HG02938 (cell line): ENCODE measurements around the gene MOV10L1.
"Not testable (repeated sequence)": the region's sequence is repeated elsewhere in the genome, so short reads cannot be mapped to it uniquely, and the experiment has no call there.

Source experiments
- ATAC-seq: cut with Tn5 transposase; IDR thresholded peaks from one replicate; pipeline ENCODE4 v1.9.1; 2021; ENCODE audit warnings: mild to moderate bottlenecking, moderate library complexity; ENCODE audit not compliant: unreplicated experiment

The MOV10L1 gene

DNA sequence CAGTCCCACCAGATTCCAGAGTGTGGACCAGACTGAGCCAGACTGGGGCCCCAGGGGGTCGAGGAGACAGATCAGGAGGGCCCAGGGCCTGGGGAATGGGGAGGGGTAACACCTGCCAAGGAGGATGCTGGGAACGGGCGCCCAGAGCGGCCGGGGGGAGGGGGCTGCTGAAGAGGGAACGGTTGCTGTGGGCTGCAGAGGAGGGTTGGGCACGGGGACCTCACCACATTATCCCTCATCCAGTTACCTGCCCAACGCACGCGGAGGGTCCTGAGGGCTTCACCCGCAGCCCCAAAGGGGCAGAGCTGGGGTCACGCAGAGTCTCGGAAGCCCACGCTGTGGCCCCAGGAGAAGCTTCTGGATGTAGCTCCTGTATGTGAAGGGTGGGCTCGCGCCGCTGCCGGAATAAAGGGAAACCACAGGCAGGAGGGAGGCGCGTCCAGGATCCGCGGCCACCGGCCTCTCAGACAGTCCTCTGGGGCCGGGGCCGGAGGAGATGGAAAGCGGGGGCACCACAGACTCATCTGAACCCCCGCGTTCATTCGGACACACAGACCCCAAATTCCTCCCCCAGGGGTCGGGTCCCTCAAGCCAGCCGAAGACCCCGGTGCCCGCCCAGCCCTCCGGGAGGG, 110.1 kb downstream of the MOV10L1 start:
- ATAC-seq: no peak

DNA sequence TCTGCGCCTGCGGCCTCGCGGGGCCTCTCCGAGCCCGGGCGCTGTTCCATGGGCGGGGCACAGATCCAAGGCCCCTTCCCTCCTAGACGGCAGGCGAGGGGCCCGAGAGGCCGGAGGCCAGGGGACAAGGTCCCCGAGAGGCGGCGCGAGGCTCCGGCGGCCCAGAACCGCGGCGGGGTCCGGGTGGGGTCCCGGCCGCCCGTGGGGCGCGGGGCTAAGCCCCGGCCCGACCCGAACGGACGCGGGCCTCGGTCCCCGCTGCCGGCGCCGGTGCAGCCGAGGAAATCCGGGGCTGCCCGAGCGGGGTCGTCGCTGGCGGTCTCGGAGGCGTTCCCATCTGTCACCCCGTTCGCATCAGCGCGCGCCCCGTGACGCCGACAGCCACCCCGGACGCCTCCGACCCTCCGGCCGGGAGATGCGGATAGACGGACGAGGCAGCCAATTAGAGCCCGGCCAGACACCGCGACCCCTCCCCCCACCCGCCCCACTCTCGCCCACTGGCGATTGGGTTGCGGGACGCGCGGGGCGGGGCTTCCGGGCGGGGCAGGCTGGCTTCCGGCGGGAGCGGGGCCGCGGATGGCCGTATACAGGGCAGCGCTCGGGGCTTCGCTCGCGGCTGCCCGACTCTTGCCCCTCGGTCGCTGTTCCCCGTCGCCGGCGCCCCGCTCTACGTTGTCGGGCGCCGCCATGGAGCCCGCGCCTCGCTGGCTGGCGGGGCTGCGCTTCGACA, 110.8 kb downstream of the MOV10L1 start, which contains the start of gene SELENOO:
TSS of gene SELENOO (plus strand) at position 551 of the 730 bp plus-strand sequence. CDS start at position 577, 26 bp downstream.
- peak; percentile 61 for ATAC-seq

DNA sequence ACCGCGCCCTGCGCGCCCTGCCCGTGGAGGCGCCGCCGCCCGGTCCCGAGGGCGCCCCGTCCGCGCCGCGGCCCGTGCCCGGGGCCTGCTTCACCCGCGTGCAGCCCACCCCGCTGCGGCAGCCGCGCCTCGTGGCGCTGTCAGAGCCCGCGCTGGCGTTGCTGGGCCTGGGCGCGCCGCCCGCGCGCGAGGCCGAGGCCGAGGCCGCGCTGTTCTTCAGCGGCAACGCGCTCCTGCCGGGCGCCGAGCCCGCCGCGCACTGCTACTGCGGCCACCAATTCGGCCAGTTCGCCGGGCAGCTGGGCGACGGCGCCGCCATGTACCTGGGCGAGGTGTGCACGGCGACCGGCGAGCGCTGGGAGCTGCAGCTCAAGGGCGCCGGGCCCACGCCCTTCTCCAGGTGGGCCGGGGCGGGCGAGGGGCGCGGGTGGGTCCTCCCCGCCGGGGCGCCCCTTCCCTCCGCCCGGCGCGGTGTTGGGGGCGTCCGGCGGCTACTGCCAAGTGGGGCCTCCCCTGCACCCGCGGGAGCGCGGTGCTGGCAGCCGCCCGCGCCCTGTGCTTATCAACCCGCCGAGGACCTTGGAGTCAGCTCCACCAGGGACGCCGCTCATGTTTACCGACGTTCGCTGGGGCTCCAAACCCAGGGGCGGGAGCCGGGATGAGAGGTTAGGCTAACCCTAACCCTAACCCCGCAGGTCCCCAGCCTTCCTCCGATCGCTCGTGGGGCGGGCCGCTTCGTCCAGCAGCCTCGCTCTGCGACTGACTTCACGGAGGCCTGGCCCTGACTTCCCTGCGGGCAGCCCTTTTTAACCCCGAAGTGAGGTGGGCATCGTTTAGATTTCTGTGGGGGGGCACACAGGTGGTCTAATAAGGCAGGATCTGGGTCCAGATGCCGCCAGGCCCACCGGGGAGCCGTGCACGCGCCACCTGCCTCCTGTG, 111.7 kb downstream of the MOV10L1 start:
- ATAC-seq: peak; percentile 13

DNA sequence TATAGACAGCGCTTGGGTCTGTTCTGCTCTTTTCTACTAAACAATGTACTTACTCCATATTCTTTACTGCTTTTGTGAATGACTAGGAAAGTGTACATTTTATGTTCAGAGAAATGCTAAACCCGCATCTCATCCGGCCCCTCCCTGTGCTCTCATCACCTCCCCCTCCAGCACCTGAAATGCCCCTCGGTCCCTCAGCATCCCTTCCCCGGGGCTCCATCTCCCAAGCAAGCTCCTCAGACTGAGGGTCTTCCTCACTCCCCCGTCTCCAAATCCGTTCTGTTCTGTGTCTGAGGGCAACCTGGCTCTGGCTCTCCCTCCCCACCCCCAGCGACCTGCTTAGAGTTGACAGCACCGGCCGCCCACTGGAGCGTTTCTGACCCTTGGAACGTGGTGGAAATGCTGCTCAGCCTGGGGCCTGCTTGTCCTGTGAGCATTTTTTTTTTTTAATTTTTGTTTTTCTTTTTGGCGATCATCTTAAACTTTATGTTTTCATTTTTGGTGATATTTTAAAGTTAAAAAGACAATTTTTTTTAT, 112.4 kb downstream of the MOV10L1 start:
- no peak for ATAC-seq

DNA sequence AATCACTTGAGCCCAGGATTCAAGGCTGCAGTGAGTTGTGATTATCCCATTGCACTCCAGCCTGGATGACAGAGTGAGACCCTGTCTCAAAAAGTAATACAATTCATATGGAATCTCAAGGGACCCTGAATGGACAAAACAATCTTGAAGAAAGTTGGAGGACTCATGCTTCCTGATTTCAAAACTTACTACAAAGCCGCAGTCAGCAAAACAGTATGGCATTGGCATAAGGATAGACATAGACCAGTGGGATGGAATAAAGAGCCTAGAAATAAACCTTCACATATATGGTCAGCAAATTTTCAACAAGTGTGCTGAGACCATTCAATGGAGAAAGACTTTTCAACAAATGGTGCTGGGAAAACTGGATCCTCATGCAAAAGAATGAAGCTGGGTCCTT, 113.5 kb downstream of the MOV10L1 start:
- ATAC-seq: no peak

DNA sequence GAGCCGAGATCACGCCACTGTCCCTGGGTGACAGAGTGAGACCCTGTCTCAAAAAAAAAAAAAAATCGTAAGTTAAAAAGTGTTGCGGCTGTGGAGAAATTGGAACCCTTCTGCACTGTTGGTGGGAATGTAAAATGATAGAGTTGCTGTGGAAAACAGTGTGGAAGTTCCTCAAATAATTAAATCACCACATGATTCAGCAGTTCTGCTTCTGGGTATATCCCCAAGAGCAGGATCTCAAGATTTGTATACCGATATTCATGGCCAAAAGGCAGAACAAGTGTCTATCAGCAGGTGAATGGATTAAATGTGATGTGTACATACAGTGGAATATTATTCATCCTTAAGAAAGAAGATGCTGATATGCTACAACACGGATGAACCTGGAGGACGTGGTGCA, 114.8 kb downstream of the MOV10L1 start:
- no peak for ATAC-seq

DNA sequence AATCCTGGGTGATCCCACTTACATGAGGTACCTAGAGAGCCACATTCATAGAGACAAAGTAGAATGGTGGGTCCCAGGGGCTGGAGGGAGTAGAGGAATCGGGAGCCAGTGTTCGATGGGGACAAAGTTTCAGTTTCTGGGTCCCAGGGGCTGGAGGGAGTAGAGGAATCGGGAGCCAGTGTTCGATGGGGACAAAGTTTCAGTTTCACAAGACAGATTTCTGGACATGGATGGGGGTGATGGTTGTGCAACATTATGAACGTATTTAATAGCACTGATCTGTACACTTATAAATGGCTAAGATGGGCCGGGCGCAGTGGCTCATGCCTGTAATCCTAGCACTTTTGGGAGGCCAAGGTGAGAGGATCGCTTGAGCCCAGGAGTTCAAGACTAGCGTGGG, 115.2 kb downstream of the MOV10L1 start:
- not testable (repeated sequence) for ATAC-seq

DNA sequence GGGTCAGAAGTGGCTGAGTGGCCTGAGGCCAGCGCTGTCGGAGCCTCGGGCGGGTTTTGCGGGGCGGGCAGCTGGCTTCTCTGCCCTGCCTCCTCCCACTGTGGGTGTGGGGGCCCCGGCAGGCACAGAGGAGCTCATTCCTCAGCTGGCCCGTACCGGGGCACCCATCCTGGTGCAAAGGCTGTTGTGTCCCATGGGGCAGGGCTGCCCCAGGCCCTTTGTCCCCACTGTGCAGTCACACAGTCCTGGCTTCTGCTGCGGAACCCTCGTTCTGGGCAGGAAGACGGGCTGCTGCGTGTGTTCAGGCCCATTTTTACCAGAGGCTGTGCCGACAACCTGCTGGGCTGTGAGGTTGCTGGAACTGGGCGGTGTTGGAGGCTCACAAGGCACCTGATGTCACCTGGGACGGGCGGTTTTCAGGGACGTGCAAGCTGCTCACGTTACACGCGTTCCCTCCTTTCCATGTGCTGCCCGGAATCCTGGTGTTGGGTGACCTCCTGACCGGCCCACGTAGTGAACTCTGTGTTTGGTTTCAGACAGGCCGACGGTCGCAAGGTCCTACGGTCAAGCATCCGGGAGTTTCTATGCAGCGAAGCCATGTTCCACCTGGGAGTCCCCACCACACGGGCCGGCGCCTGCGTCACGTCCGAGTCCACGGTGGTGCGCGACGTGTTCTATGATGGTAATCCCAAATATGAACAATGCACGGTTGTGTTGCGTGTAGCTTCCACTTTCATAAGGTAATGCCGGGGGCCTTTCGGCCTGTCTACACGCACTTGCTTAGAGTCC, 116.2 kb downstream of the MOV10L1 start:
- no peak for ATAC-seq

DNA sequence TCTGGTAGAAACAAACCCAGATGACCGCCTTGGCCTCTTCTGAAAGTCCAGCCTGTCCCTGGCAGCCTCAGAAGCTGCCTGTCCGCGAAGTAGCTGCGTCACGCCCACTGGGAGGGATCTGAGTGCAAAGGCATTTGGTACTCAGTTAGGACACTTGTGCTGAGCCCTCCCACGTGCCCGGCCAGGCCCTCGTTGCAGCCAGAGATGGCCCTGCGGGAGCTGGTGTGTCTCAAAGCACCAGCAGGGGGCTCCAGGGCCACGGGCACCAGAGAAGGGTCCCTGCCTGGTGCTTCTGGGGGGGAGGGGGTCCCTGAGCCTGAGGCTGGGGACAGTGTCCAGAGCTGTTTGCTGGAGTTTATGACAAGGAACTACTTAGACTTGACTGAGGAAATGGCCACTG, 116.8 kb downstream of the MOV10L1 start:
- no peak for ATAC-seq

DNA sequence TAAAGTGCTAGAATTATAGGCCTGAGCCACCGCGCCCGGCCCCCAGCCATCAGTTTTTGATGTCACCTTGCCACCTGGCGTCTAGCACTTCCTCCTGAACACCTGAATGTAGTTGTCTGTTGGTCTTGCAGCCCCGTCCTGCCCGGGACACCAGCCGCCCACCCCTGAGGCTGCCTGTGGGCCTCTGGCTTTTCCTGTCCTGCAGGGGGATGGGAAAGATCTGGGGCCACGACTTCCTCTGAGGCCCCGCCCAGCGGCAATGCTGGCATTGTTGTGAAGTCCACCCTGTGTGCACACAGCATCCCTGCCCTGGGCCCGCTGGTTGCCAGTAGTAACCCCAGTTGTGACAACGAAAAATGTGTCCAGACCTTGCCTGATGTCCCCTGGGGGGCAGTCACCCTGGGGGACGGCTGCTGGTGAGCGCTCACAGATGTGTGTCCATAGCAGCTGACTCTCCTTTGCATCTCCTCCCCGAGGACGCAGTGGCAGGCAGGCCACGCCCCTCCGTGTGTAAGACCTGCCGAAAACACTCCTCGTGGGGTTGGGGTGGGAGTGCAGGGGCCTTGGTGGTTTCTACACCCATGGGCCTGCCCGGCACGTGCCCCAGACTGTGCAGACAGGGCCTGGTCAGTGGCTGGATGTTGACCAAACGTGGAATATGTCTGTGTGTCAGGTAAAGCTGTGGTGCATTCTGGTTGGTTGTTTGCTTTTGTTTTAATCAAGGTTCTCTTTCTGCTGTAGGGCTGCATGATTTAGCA, 117.8 kb downstream of the MOV10L1 start:
- ATAC-seq: no peak

DNA sequence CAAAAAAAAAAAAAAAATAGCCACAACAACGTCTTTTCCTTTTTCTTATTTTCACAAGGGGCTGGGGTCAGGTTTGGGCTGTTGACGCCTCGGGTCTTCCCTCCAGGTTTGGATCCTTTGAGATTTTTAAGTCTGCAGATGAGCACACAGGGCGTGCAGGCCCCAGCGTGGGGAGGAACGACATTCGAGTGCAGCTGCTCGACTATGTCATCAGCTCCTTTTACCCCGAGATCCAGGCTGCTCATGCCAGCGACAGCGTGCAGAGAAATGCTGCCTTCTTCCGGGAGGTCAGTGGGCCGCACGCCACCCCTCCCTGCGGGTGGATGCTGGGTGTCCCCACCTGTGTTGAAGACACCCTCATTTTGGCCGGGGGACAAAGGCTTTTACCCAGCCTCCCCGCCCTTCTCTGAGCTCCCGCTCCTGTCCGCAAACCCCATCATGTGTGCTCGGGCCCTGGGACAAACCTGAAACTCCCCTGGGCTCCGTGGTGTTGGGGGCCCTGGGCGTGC, 118.7 kb downstream of the MOV10L1 start:
- no peak for ATAC-seq

DNA sequence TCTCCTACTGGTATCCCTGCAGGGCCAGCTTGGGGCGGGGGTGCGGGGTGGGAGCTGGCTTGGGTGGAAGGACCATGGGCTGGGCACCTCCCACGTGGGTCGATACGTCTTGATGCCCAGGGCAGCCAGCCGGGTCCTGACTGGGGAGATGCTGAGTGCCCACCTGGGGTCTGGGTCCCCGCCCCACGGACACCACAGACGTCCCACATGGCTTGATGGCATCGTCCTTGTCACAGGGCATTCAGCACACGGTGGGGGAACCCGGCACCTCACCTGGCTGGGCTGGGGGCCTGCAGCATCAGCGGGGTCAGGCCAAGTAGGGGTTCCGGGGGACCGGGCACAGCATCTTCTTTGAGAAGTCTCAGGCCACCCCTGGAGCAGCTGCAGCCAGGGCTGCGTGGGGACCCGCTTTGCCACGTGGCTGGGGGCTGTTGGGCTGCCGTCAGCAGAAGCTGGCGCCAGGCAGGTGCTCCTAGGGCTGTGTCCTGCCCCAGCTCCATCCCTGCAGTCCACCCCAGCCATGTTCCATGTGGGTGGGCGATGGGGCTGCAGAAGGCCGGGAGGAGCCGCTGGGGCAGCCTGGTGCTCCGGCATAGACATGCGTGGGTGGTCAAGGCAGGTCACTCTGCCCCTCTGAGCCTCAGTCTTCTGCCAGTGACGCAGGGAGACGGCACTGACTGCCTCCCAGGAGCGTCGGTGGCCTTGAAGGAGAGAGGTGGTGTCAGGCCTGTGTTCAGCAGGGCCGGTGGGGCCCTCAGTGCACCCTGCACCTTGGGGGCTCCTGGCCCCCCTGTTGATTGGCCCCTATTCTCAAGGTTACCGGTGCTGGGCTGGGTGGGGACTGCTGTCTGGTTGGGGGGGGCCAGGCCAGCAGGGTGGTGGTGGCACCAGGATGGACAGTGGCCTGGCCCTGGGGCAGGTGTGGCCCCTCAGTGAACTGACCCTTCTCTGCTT, 119.4 kb downstream of the MOV10L1 start:
- no peak for ATAC-seq

DNA sequence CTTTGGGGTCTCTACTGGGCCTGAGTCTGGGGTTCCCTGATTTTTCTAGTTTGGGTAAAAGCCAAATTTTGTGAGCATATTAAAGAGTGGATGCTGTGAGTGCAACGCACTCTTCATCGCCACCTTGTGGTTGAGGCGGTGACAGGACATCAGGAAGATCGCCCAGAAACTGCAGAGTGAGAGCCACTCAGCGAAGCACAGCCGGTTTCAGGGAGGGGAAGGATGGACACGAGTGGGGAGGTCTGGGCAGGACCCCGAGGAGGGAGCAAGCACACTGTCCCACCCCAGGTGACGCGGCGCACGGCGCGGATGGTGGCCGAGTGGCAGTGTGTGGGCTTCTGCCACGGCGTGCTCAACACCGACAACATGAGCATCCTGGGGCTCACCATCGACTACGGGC, 120.1 kb downstream of the MOV10L1 start:
- no peak for ATAC-seq

DNA sequence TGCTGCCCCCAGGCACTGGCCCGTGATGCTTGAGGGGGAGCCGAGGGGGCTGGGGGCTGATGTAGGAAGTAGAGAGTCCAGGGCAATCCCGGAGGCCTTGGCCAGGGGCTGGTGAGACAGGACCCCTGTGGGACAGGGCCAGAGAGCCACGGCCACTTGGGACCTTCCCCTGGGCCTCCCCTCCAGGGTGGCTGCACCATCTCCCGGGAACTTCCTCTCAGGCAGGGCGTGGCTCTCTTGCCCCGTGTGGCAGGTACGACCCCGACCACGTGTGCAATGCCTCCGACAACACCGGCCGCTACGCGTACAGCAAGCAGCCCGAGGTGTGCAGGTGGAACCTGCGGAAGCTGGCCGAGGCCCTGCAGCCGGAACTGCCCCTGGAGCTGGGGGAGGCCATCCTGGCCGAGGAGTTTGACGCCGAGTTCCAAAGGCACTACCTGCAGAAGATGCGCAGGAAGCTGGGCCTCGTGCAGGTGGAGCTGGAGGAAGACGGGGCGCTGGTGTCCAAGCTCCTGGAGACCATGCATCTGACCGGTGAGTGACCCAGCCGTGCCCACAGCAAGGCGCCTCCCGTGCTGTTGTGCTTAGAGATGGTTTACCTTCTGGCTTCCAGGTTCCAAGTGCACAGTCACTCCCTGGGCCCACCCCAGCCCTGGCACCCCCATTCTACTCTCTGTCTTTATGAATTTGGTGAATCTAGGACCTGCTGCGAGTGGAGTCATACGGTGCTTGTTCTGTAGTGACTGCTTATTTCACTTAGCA, 120.8 kb downstream of the MOV10L1 start:
- ATAC-seq: no peak

DNA sequence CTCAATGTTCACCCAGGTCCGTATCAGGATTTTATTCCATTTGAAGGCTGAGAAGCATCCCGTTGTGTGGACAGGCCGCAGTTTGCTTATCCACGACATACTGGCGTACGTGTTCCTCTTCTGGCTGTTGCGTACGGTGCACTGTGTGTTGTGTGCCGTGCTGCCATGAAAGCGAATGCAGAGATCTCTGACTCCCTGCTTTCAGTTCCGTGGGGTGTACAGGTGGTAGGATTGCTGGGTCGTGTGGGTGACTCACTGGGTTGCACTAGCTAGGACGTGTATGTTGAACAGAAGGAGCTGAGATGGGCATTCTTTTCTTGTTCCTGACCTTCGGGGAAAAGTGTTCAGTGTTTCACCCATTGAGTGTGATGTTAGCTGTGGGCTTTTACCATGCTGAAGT, 121.3 kb downstream of the MOV10L1 start:
- no peak for ATAC-seq
